ENCODE results near the gene AOPEP.

Gene AOPEP

DNA sequence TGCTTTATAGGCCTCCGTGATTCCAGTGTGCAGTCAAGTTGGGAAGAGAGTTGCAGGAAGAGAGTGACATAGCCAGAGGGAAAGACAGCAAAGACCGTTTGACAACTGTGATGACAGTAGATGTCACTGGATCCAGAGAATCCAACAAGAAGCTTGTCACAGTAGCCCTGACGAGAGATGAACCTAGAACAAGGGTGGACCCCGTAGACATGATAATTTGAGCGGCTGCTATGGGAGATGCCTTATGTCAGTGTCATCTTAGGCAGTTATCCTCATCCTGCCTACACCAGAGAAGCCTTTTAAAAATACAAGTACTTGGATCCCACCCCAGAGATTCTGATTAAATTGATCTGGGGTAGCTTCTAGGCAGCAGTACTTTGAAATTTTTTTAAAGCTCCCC is 125.4 kb downstream of the AOPEP start:
- no peak for DNase-seq

DNA sequence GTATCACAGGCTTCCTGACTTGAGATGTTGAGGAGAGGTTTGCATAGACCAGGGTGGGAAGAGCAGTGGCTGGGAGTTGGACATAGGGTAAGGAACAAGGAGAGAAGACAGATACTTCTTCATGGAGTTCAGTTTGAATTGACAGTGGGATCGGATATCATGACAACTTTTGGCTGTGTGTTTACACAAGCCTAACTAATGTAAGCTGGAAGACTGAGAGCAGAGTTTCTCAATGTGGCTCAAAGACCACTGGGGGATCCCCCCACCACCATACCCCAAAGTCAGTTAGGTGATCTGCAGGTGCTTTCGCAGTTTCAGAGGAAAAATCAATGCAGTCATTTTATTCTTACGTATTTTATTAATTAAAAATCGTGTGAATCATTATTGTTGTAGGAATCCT is 125.9 kb downstream of the AOPEP start:
- no peak for DNase-seq

DNA sequence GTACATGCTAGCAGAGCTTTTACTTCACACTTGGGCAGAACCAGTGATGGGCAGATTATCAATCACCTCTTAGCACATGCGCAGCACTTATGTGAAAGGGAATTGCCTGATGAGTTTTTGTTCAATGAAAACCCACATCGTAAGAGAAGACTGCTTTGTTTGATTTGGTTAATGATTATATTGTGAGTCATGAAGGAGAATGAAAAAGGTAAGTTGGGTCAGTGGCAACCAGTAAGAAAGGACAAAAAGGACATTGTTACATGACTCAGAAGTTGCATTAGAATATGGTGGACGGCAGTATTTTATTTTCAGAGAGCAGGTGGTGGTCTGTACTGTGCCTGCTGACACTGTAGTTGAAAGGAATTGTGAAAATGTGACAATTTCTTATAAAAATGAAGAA is 127.4 kb downstream of the AOPEP start:
- DNase-seq, result no peak

DNA sequence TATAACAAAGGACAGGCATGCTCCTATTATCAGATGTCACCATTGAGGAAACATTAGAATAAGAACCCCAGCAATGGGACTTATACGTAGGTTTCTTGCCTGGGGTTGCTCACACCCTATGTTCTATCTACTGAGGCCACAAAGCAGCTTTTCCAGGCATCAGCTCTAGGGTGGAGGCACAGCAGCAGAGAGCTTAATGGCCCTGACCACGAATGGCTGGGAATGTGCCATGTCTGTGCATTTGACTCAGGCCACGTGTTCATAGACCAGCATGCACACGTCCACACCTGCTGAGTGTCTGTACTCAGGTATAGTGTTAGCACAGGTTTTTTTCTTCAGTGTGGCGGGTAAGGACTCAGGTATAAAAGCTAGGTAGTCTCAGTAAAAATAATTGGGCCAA is 129.4 kb downstream of the AOPEP start:
- DNase-seq, result no peak

DNA sequence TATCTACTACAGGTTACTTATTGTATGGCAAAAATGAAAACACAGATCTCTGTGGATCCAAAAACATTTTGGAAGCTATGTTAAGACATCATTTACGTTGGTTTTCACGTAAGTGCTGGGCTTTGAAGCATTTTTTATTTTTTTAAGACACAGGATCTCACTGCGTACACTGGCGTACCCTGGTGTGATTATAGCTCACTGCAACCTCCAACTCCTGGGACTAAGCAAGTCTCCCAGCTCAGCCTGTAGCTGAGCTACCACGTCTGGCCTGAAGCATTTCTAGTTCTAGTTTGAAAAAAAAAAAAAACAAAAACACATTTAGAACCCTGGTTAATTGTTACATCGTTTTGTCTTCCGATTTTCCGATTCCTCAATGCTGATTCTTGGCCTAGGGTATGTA is 131.3 kb downstream of the AOPEP start:
- DNase-seq, result no peak

DNA sequence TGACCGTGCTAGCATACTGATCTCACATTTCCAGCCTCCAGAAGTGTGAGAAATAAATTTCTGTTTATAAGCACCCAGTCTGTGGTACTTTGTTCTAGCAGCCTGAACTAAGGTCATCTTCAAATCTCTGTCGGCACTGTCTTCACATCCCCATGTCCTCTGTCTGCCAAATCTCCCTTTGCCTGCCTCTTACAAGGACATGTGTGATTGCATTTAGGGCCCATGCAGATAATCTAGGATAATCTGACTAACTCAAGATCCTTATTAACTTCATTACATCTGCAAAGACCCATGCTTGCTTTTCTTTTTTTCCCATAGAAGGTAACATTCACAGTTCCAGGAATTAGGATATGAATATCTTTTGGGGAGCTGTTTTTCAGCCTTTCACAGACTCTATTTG is 132.7 kb downstream of the AOPEP start:
- DNase-seq, result no peak

DNA sequence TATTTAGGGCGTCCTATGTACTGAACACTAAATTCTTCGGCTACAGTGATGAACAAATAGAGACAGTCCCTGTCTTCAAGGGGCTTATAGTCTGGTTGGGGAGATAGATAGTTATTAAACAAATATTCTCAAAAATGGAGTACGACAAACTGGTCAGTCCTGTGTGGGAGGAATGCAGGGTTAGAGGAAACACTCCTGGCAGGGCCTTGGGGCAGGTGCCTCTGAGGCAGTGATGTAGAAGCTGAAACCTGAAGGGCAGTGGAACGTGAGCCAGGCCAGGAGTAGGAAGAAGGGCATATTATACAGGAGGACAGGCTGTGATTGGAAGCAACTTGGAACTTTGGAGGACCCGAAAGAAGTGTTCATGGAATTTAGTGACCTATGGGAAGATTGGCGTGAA is 133.4 kb downstream of the AOPEP start:
- DNase-seq, result no peak

DNA sequence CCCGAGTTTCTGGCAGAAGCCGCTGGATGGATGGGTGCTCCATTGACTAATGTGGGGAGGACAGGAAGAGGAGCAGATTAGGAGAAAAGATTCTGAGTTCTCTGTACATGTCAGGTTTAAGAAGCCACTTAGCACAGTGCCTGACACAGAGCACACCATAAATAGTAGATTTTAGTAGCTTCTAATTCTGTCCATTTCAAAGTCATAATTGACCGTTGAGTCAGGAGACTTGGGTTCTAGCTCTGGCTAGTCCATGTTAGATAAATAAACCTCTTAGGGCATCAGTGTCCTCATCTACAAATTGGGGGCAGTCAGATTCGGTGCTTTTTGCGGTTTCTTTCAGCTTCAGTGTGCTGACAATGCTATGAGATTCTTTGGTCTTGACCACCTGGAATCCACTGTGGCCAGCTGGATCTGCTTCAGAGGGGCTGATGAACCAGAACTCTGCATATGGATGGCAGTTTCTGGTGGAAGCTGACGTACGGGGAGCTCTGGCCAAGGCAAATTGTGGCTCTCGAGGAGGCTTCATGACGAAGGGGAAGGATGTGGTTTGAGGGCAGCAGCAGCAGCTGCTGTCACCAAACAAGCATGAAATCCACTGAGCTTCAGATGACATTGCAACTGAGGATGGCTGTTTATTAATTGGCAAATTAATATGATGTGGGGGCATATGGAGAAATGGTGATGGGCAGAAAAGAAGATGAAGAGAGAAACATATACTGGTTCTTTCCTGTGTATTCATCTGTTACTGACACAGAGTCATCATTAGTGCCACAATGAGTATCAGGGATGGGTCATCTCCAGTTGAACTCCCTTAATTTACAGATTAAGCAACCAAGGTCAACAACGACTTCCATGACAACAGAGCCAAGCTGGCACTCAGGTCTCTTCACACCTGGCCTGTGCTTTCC is 134.4 kb downstream of the AOPEP start:
- peak; percentile 81 for DNase-seq

DNA sequence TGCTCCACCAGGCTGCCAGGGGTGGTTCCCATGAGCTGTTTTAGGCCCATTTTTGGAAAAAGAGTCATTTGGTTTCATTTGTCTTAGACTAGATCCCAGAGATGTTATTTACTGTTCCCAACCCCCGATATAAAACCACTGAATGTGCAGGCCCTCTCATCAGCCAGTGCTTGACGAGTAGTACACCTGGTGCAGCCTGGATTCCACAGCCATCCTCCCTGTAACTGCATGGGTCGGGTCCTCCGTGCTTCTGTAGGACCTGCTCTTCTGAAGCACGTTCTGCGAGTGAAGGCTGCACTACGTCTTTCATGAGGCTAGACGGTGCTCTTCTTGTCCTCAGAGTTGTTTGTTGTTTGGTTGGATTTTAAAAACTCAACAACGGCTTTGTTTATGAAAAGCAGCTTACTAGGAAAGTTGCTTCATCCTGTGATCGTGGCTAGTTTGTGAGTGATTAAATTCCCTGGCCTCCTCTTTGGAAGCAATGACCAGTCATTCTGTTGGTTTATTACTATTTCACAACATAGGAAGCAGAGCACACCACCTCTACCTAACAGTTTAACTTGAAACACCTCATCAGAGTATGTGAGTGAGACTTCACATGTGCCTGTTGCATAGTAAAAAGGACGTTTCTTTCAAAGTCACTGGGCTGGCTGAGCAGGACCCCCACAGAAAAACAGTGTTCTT is 135.2 kb downstream of the AOPEP start:
- DNase-seq, result no peak

DNA sequence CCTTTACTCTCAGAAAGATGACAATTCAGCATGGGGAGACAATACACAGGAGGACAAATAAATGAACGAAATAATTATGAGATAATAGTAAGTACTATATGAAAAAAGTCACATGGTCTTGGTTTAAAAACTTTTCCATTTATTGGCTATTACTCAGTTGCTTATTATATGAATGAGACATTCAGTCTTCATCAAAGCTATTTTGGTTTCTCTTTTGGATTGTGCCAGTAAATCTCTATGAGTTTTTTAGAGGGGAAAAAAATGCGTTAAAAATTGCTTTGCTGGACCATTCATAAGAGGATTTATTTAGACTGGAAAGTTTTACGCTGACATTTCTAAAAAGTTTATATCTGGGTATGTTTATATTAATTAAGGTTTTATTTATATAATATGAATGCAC is 137.7 kb downstream of the AOPEP start:
- no peak for DNase-seq

DNA sequence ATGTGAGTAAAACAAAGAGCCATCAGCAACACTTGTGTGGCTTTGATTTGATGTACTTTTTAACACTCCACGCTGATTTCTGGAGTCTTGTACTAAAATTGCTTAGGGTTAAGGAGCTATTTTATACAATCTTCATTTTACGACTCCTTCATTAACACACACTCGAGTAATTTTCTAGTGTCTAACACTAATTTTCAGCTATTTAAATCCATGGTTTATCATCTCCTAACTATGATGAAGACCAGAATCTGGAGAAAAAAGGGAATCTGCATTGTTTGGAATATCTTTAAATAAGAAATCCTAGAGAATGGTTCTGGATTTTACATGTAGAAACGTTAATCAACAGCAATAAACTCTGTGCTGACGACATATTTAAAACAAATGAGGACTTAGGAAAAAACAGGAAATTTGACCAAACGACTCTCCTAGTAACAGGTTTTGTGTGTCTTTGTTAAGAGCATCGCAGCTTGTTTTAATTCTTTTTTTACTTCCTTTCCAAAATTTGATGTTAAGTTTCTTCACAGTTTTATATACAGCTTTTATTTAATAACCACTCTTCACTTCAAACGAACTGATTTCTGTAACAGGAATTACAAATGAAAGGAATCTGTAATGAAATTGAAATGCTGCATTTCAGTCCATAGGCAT is 138.5 kb downstream of the AOPEP start:
- no peak for DNase-seq

DNA sequence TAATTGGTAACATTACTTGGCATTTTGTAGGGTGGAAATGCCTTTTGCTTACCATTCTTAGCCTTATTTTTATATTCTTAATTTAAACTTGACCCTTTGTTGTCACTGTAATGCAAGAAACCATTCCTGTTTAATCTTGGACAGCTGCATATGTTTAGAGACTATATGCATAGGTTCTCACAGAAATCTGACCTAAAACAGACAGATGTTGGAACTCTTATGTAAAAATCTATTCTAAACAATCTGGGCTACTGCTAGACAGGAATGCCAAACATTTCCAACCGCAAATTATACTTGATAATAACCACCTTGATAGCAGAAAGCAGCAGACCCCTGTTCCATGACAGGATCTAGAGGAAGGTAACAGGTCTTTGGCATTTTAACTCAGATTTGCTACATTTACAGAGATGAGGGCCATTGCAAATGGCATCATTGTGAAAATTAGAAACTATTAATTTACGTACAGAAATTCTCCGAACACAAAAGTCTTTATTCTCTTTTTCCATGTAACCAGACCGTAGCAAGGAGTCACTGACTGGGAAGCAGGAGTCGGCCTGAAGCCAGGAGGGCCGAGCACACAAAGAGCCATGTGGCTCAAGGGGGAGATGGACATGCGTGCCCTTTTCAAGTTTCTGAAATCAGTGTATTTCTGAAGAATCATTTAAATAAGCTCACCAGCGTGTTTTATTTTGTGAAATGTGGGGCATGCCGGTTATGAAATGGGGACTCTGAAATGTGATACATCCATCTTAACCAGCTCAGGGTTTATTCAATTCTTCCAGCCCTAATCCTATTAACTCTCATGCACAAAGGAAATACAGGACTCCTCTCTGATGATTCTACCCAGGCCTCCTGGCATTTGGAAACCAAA is 139.3 kb downstream of the AOPEP start:
- no peak for DNase-seq

DNA sequence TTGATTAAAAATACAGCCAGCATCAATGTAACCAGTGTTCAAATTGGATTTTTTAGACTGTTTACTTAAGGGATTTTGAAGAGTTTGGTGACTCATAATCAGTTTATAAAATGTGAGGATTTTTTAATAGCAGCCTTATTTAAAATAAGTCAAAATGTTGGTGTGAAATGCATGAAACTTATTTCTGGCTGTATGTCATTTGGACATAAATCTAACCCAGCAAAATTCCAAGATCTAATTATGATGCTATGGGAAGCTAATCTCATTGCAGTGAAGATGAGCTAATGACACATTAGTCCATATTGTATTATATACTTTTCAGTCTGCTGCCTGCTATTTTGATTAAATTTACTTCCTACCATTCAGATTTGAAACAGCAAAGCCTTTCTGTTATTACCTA is 140.3 kb downstream of the AOPEP start:
- no peak for DNase-seq

DNA sequence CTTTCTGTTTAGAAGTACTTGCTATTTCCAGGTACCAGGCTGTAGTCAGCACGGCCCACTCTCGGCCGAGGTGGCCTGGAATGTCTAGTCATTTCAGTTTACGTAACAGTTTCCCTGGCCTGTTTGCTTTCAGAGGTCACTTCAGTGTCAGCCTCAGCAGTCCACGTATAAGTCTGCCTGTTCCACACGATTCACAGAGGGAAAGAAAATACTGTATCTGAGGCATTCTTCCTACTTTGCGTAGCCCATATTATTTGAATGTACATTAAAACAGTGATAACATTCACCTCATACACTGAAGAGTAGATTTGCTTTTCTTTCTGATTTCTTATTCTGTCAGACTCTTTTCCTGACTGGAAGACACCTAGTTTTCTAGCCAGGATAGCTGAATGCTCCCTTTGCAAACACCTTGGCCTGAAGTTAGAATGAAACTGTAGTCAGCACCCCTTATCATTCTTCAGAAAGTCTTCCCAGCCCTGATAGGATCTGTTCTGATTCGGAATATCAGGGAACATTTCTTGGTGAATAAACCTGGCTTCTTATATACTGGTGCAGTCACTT is 140.9 kb downstream of the AOPEP start:
- DNase-seq, result no peak

DNA sequence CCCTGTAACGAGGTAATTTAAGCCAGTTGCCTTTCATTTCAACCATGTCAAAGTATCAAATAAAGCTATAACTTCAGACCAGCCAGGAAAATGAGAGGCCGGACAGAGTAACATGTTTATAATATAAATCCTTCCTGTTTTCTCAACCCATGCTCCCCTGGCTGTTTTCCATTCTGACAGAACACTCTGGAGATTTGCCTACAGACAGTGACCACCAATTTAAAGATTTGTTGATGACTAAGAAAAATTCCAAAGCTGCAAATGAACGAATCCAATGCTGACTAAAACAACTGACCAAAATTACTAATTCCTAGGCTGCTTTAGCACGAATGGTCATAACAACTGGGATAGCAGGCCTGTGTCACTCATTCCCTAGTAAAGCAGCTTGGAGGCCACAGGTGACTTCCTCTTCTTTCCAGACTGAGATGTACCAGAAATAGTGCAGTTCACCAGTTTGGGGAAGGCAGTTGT is 141.4 kb downstream of the AOPEP start:
- DNase-seq, result no peak

DNA sequence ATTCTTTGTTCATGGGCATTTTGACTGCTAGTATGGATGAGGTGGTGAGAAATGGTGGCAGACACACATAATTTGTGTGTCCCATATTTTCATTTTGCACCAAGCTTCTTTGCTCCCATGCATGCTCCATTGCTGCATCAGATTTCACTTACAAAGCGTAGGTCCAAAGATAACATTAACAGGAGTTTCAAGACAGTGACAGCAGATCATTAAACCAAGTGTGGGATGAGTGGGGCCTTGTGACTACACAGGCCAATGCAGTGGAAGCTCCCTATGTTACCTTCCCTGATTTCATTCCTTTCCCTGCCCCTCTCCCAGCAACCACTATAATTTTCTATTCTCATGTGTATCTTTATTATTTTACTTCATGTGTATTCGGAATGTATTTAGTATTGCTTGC is 142.0 kb downstream of the AOPEP start:
- no peak for DNase-seq

DNA sequence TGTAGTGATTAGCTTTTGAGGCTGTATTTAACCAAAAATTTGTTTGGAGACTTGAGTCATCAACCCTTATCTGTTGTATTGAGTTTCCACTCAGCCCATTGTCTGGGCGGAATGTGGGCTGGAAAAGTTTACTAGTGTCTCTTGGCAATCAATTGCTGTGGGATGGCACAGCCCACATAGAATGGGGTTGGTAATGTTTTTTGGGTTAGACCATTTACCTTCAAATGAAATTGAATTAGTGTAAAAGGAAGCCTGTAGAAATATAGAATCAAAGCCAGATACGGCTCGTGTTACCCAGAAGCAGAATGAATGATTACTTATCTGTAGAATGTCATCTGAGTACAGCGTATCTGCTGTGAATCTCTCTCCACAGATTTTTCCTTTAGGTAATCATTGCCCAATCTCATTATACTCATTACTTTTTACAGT is 142.9 kb downstream of the AOPEP start:
- no peak for DNase-seq

DNA sequence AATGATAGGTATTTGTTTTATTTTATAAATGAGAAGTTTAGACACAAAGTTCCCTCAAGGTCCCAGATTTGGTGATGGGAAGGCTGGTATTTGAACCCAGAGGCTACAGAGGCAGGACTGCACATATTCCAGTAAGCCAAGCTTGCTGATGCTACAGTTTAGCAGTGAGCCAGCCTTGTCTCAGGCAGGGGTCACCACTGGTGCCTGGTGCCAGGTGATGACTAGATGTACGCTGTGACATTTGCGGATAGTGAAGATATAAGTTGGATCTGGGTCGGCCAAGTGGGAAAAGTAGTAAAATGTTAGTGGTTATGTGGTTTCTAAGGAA is 143.9 kb downstream of the AOPEP start:
- DNase-seq, result no peak

DNA sequence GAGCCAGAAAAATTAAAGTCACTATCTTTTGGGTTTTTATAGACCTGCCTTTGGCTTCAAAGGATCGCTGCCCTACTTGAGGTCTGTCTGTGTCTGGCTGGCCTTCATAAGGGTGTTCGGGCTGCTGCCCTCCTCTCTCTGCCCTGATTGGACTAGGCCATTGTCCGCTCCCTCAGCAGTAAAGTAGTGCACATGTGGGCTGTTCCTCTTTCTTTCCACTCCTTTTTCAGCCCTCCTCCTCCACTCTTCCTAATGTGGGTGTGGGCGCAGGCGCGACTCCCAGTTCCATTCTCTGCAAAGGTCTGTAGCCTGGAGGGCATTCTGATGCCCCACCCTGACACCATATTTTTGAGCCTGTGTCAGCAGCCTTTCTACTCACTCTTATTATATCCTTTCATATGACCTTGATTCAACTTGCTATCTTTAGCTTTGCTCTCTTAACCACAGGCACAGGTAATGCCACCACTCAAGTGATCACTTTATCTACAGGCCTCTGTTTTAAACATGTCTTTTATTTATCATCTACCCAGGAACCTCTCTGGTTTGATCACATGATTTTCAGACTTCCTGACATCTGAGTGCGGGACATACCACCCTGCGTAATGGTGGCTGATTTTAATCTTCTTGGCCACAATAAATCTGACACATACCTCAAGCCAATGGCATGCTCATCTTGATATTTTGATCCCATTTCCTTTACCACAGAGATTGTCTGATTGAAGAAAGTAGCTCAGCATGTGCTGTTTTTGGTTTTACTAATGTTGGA is 144.5 kb downstream of the AOPEP start:
- DNase-seq, result no peak

DNA sequence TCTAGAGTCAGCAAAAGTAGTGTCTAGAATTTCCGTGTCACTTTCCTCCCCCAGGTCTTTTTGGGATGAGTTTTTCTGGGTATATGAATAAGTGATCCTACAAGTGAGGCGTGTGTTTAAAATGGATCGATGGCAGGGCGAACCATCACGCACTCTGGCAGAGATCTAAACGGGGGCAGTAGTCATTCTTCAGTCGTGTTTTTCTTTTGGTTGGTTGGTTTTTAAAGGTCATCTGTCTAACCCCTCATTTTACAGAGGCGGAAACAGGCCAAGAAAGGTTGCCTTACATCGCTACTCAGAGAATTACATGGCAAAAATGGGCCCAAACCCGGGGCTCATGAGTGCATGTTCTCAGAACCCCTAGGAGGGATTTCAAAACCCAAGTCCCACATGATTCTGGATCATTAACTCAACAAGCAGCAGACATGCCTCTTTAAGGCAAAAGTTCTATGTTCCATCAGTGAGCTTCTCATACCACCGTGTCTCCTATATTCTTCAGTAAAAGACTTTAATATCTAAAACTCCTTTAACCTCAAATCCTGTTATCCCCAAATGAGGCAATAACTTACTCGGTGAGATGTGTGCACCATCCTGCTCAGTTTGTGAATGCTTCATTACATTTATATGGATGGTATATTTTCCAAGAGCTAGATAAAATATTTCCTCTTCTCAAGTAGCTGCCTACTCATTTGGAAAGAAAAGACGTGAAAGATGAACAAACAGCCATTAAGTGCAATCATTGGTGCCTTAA is 145.8 kb downstream of the AOPEP start:
- no peak for DNase-seq

DNA sequence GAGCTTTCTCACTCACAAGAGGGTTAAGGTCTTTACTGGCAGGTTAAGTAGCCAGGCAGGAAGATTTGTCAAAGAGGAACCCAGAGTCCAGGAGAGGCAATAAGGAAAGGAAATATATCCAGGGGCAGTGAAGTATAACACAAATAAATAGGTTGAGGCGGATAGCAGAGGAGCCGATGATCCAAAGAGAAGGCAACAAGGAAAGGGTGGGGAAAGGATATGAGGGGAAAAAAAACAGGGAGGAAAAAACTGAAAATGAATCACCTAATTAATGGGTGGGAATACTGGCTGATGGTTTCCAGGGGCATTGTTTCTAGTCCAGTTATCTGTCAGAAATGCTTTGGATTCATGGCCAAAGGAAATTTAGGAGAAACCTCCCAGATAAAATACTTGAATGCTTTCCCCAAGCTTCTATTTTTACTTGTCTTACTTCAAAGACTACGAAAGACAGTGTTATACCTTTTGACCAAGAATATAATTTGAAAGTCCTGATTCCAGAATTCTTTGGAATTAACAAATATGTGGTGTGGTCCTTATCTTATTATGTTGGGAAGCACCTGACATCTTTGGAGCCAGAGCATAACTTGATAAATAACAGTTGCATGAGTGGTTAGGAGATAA is 146.5 kb downstream of the AOPEP start:
- DNase-seq, result no peak

All from GDM1 (cell line).